GM12891 (cell line): ENCODE data around the gene DMWD.

Experiments used
- DNase-seq: peaks from one replicate; pipeline ENCODE4 v3.0.0; 2011; ENCODE audit warnings: low spot score; ENCODE audit not compliant: insufficient read length
- FAIRE-seq: peaks from 2 replicates; lab custom pipeline; 2011; peaks lifted over from hg19 to GRCh38; lab: Jason Lieb, UNC
- PAX5 ChIP-seq: IDR thresholded peaks from 2 replicates; pipeline ENCODE4 v1.6.1; 2011; ENCODE audit warnings: low read length, moderate library complexity, mild to moderate bottlenecking; ENCODE audit not compliant: insufficient read depth, severe bottlenecking
- POLR2A ChIP-seq: IDR thresholded peaks from 2 replicates; pipeline ENCODE4 v1.6.1; 2011; ENCODE audit warnings: low read depth, low read length, control low read depth
- POLR2AphosphoS5 ChIP-seq: IDR thresholded peaks from 2 replicates; pipeline ENCODE4 v1.6.1; 2011; ENCODE audit warnings: low read depth, low read length, control low read depth
- POU2F2 ChIP-seq: IDR thresholded peaks from 2 replicates; pipeline ENCODE4 v1.6.1; 2011; ENCODE audit warnings: low read depth, mild to moderate bottlenecking, control low read depth, low read length, moderate library complexity
- SPI1 ChIP-seq: IDR thresholded peaks from 2 replicates; pipeline ENCODE4 v1.6.1; 2011; ENCODE audit warnings: low read depth, low read length, control low read depth
- TAF1 ChIP-seq: IDR thresholded peaks from 2 replicates; pipeline ENCODE4 v1.6.1; 2011; ENCODE audit warnings: low read depth, low read length, control low read depth

DMWD gene

GRCh38 chr19:45766296-45766868 is 26.3 kb downstream of the DMWD start:
- DNase-seq (no peak), FAIRE-seq (no peak)
- TF ChIP-seq PAX5 (no peak), POLR2A (no peak), SPI1 (no peak), POU2F2 (no peak), TAF1 (no peak)

- no peak for FAIRE-seq
- DNase-seq: no peak
- no peak for TF ChIP-seq SPI1
- TF ChIP-seq PAX5: no peak
- TF ChIP-seq POU2F2: no peak
- no peak for TF ChIP-seq POLR2AphosphoS5
- no peak for TF ChIP-seq POLR2A
- TF ChIP-seq TAF1: no peak
Measured at GRCh38 chr19:45765702-45766295, 26.8 kb downstream of the DMWD start.

GRCh38 chr19:45764945-45765701 is 27.5 kb downstream of the DMWD start:
- DNase-seq (no peak), FAIRE-seq (no peak)
- TF ChIP-seq TAF1 (no peak), POU2F2 (no peak), PAX5 (no peak), POLR2AphosphoS5 (no peak), SPI1 (no peak), POLR2A (no peak)

GRCh38 chr19:45764475-45764874 is 28.2 kb downstream of the DMWD start:
- TF ChIP-seq POU2F2 (no peak), POLR2AphosphoS5 (no peak), SPI1 (no peak), PAX5 (no peak), POLR2A (no peak), TAF1 (no peak)
- FAIRE-seq (no peak), DNase-seq (no peak)

- TF ChIP-seq PAX5: no peak
- no peak for TF ChIP-seq POLR2AphosphoS5
- no peak for TF ChIP-seq TAF1
- no peak for TF ChIP-seq SPI1
- TF ChIP-seq POLR2A: no peak
- no peak for TF ChIP-seq POU2F2
- no peak for FAIRE-seq
Measured at GRCh38 chr19:45763691-45764294, 28.9 kb downstream of the DMWD start.

GRCh38 chr19:45762870-45763631 is 29.6 kb downstream of the DMWD start:
- no peak for DNase-seq
- no peak for TF ChIP-seq PAX5
- TF ChIP-seq POLR2A: no peak
- TF ChIP-seq SPI1: no peak
- no peak for TF ChIP-seq TAF1
- TF ChIP-seq POLR2AphosphoS5: no peak
- FAIRE-seq: no peak

More at GRCh38 chr19:45763691-45764294, 28.9 kb downstream of the DMWD start:
- no peak for DNase-seq

GRCh38 chr19:45761714-45762113 is 30.9 kb downstream of the DMWD start:
- FAIRE-seq (no peak), DNase-seq (no peak)
- TF ChIP-seq POLR2AphosphoS5 (no peak), PAX5 (no peak), SPI1 (no peak), TAF1 (no peak), POU2F2 (no peak), POLR2A (no peak)

GRCh38 chr19:45758921-45759320 is 33.7 kb downstream of the DMWD start:
- TF ChIP-seq TAF1 (no peak), POLR2AphosphoS5 (no peak), PAX5 (no peak), SPI1 (no peak), POLR2A (no peak), POU2F2 (no peak)
- no peak for DNase-seq
- FAIRE-seq: no peak

GRCh38 chr19:45757695-45758094 is 35.0 kb downstream of the DMWD start:
- FAIRE-seq: no peak
- no peak for DNase-seq
- TF ChIP-seq SPI1: no peak
- TF ChIP-seq POU2F2: no peak
- no peak for TF ChIP-seq PAX5
- no peak for TF ChIP-seq POLR2AphosphoS5
- no peak for TF ChIP-seq POLR2A
- no peak for TF ChIP-seq TAF1
